ENCODE results near the gene MORF4L2.
A peak's percentile ranks its signal among the peaks of the same experiment; 100 is the strongest.

The MORF4L2 gene

GRCh38 chrX:103631145-103631544 is 55.4 kb downstream of the MORF4L2 start:
- DNase-seq (ENCODE audit: low spot score) = no peak

DNA sequence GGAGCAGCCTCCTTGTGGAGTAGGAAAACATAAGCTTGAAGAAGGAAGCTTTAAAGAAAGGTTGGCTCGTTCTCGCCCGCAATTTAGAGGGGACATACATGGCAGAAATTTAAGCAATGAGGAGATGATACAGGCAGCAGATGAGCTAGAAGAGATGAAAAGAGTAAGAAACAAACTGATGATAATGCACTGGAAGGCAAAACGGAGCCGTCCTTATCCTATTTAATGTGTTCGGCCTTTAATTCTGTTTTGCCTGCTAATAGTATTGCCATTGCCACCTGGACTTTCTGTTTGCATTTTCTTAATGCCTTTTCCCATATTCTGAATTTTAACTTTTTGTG is 56.4 kb downstream of the MORF4L2 start:
- no peak for DNase-seq (ENCODE audit: low spot score)

DNA sequence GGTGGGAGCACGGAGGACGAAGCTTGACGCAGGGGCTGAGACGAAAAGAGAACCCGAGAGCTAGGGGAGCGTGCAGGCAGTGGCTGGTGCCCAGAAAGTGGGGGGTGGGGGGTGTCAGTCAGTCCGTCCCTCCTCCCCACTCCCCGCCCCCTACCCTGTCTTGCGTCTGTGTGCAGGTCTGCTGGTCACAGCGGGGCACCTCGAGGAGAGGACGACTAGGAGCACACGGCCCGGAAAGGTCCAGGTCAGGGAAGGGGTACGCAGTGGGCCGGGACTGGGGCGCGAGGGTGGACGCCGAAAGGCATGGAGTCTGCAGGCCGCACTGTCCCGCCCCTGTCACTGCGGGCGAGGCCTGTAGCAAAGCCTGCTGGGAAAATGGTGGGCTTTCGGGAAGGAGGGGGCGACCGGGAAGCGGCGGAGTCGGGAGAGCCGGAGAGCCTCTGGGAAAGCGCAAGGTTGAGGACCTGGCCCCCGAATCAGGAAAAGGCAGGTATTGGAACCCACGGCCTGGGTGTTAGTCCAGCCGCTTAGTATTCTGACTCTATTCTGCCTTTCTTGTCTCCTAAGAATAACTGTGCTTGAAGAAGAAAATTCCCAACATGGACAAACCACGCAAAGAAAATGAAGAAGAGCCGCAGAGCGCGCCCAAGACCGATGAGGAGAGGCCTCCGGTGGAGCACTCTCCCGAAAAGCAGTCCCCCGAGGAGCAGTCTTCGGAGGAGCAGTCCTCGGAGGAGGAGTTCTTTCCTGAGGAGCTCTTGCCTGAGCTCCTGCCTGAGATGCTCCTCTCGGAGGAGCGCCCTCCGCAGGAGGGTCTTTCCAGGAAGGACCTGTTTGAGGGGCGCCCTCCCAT is 57.0 kb downstream of the MORF4L2 start:
- peak; percentile 15 for DNase-seq (ENCODE audit: low spot score)

DNA sequence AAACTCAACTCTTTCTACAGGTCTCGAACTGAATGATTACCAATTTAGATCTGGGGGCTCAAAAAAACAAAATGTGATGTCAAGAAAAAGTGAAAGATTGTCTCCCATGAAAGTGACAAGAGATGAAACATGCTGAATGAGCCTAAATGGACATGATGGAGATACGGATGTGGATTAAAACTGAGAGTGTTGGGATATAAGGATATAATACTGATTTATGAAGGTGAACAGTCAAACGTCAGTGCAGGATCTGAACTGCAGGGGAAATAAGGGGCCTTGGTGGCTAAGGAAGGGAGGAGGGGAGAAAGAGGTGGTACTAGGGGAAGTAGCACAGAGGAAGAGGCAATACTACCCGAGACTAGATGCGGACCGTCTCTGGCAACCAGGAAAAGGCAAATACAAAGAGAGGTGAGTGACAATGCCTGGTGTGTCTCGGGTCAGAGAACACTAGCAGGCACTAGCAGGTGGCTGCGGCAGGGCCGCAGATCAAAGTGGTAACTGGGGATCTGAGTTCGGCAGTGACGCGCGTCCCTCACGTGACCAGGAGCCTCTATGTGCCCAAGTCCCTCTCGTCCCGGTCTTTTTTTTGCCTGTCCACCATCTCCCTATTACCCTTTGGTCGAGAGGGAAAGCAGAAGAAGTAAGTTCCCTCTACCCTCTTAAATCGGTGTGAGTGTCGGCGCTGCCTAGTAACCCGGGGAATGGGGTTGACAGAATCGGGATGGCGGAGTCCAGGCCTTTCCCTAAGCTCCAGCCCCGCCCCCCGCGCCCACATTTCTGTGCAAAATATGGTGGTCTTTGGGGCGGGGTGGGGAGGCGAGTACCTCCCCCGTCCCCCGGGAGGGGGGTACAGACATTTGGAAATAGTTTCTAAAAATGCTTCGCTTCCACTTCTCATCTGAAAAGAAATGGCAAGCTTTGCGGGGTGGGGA is 57.8 kb downstream of the MORF4L2 start, which contains the start of gene TCEAL1:
Gene TCEAL1, plus strand, starts transcription at position 590 of the 932 bp plus-strand sequence. CDS start 942 bp downstream, outside the sequence.
- DNase-seq (ENCODE audit: low spot score) = peak; percentile 13

- no peak for DNase-seq (ENCODE audit: low spot score)
These were observed 59.6 kb downstream of the MORF4L2 start for GRCh38 chrX:103626855-103627254.
